BE2C (cell line): ENCODE measurements around the gene UBALD1.

Source experiments
- DNase-seq: peaks from one replicate; pipeline ENCODE4 v3.0.0-alpha.2; 2020
- H3K27me3 ChIP-seq: fragments of 250-450 bp; sonication (Bioruptor Pico); 2 replicates; pipeline ENCODE4 v1.5.1; 2020; ENCODE audit warnings: mild to moderate bottlenecking
- H3K36me3 ChIP-seq: fragments of 250-450 bp; sonication (Bioruptor Pico); 2 replicates; pipeline ENCODE4 v1.5.1; 2020; ENCODE audit warnings: mild to moderate bottlenecking
- H3K4me1 ChIP-seq: fragments of 250-450 bp; sonication (Bioruptor Pico); 2 replicates; pipeline ENCODE4 v1.5.1; 2020
- H3K4me3 ChIP-seq: 2 replicates; pipeline ENCODE4 v1.5.1; 2011; ENCODE audit warnings: low read depth, low read length
- H3K9me3 ChIP-seq: fragments of 250-450 bp; sonication (Bioruptor Pico); 2 replicates; pipeline ENCODE4 v1.5.1; 2020
- CTCF ChIP-seq: IDR thresholded peaks from 2 replicates; pipeline ENCODE4 v1.5.1; 2012; ENCODE audit warnings: mild to moderate bottlenecking, low read depth, low read length

The UBALD1 gene

GRCh38 chr16:4591706-4592470, 22.8 kb downstream of the UBALD1 start:
- Histone ChIP-seq H3K36me3 (no peaks in the 10 kb centered on the region), H3K27me3 (no peaks in the 10 kb centered on the region), H3K4me3 (no peak overlapping the region), H3K9me3 (no peaks in the 10 kb centered on the region), H3K4me1 (no peaks in the 10 kb centered on the region)
- TF ChIP-seq CTCF = no peak
- no peak for DNase-seq

DNA sequence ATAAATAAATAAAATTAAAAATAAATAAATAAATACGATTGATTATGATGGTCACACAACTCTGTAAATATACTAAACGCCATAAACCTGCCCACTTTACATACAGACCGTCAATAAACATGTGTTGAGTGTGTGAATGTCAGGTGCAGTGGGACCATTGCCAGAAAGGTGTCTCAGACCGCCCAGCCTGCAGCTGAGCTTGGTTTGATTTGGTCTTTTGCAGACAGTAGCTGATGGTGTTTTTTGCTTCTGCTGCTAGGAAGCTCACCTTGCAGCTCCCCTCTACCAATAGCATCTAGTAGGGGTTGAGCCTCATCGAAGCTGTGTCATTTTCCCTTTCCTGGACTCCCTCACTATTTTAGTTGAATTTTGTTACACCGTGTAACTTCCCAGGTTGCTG, 23.5 kb downstream of the UBALD1 start:
- Histone ChIP-seq H3K36me3 (no peaks in the 10 kb centered on the region), H3K9me3 (no peaks in the 10 kb centered on the region), H3K4me3 (no peak overlapping the region), H3K4me1 (no peaks in the 10 kb centered on the region), H3K27me3 (no peaks in the 10 kb centered on the region; the same call in 1 of the 2 replicates)
- no peak for TF ChIP-seq CTCF
- no peak for DNase-seq

DNA sequence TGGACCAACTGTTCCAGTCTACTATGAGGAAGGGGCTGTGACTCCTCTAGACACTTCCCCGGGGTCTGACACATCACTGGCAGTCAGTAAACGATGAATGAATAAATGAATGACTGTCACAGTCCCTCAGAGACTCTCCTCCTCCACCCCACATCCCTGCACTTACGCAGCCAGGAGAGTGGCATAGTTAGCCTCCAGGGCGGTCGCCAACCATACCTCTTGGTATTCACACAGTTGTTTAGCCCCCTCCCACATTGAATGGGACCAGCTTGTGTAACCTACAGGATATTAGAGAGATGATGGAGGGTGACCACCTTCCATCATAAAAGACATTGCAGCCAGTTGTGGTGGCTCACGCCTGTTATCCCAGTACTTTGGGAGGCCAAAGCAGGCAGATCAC, 25.7 kb downstream of the UBALD1 start:
- no peak for DNase-seq
- Histone ChIP-seq H3K4me1 (no peaks in the 10 kb centered on the region), H3K36me3 (no peaks in the 10 kb centered on the region), H3K9me3 (no peaks in the 10 kb centered on the region), H3K4me3 (no peak overlapping the region), H3K27me3 (no peaks in the 10 kb centered on the region; the same call in 1 of the 2 replicates)
- TF ChIP-seq CTCF = no peak

DNA sequence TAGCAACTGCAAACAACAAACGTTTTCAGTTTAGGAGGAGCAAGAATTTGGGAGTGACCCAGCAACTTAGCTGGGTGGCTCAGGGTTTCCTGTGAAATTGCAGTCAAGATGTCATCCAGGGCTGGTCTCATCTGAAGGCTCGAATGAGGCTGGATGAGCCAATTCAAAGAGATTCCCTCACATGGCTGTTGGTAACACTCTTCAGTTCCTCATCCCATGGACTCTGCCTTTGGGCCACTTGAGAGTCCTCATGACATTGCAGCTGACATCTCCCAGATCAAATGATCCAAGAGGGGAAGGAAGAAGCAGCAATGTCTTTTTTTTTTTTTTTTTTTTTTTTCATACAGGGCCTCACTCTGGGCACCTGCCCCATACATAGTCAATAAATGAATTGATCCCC, 26.3 kb downstream of the UBALD1 start:
- Histone ChIP-seq H3K27me3 (no peaks in the 10 kb centered on the region; the same call in 1 of the 2 replicates), H3K4me1 (no peaks in the 10 kb centered on the region), H3K36me3 (no peaks in the 10 kb centered on the region), H3K4me3 (no peak overlapping the region), H3K9me3 (no peaks in the 10 kb centered on the region)
- DNase-seq = no peak
- no peak for TF ChIP-seq CTCF

DNA sequence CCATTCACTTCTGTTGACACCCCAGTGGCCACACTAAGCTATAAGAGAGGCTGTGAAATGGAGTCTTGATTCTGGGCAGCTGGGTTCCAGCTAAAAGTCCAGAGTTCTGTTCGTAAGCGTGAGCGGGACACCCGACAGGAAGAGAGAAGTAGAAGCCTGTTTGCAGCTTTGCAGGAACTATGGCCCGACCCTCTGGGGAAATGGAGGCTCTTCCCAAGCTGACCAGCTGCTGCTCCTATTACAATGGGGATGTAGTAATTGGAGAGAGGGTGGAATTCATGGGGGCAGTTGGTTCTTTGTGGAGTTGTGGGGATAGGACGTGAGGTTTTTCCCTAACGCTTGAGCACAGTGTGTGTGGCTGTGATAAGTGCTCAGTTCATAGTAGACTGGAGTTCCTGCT, 28.4 kb downstream of the UBALD1 start:
- Histone ChIP-seq H3K4me1 (no peaks in the 10 kb centered on the region), H3K36me3 (no peaks in the 10 kb centered on the region), H3K9me3 (no peaks in the 10 kb centered on the region), H3K27me3 (no peaks in the 10 kb centered on the region; the same call in 1 of the 2 replicates), H3K4me3 (no peak overlapping the region)
- TF ChIP-seq CTCF = no peak
- no peak for DNase-seq

- H3K36me3 ChIP-seq = no peaks in the 10 kb centered on the region
- no peak for DNase-seq
- no peaks in the 10 kb centered on the region; the same call in 1 of the 2 replicates for H3K27me3 ChIP-seq
- H3K9me3 ChIP-seq = no peaks in the 10 kb centered on the region
- no peak for TF ChIP-seq CTCF
- H3K4me1 ChIP-seq = no peaks in the 10 kb centered on the region
- no peak overlapping the region for H3K4me3 ChIP-seq
These were observed 30.8 kb downstream of the UBALD1 start for GRCh38 chr16:4583906-4584305.
